ENCODE measurements around the gene PDCD4. TPM values are rescaled to one million over a fixed set of nuclear protein-coding genes. Genes with fewer than 3 reads are reported as not detected.

PDCD4 gene
- total RNA-seq, 4 donors from 2014 or later = 6.4 to 15.6 (median 9.8) TPM

GRCh38 chr10:110843796-110844616, 27.7 kb upstream of the PDCD4 start:
- no peaks in the 10 kb centered on the region for H3K4me1 ChIP-seq
- in situ Hi-C loops (cut with MboI; ENCODE audit: low sequenced_read_pairs in 4 of 4) = no loop called here
- no peak overlapping the region for H3K4me3 ChIP-seq
- no peaks in the 10 kb centered on the region for H3K36me3 ChIP-seq
- DNase-seq (no peak), ATAC-seq (no peak)
- TF ChIP-seq, protein P1, sequence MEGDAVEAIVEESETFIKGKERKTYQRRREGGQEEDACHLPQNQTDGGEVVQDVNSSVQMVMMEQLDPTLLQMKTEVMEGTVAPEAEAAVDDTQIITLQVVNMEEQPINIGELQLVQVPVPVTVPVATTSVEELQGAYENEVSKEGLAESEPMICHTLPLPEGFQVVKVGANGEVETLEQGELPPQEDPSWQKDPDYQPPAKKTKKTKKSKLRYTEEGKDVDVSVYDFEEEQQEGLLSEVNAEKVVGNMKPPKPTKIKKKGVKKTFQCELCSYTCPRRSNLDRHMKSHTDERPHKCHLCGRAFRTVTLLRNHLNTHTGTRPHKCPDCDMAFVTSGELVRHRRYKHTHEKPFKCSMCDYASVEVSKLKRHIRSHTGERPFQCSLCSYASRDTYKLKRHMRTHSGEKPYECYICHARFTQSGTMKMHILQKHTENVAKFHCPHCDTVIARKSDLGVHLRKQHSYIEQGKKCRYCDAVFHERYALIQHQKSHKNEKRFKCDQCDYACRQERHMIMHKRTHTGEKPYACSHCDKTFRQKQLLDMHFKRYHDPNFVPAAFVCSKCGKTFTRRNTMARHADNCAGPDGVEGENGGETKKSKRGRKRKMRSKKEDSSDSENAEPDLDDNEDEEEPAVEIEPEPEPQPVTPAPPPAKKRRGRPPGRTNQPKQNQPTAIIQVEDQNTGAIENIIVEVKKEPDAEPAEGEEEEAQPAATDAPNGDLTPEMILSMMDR (IDR thresholded peaks at IDR 0.05 in 4 of 5, conservative IDR thresholded peaks at IDR 0.05 in 1 of 5) = no peak
- no peak for TF ChIP-seq POLR2A (IDR thresholded peaks at IDR 0.05)
- intact Hi-C loops (cut with DNase I; ENCODE audit: low total_unique reads) = no loop called here
- H3K9me3 ChIP-seq = no peaks in the 10 kb centered on the region
- no peak overlapping the region for H3K27ac ChIP-seq
- H3K27me3 ChIP-seq = no peaks in the 10 kb centered on the region

DNA sequence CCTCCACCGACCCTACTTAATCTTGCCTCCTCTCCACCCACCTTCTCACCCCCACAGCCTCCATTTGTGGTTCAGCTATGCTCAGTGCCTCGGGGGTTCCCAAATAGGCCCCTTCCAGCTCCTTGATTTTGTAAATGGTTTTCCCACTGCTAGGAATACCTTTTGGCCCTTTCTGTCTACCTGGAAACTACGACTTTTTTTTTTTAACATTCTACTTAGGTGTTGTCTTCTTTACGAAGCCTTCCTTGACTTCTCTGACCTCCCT, 27.2 kb upstream of the PDCD4 start:
- H3K4me1 ChIP-seq = no peaks in the 10 kb centered on the region
- in situ Hi-C loops (cut with MboI; ENCODE audit: low sequenced_read_pairs in 4 of 4) = no loop called here
- no peaks in the 10 kb centered on the region for H3K36me3 ChIP-seq
- TF ChIP-seq, protein P1 (IDR thresholded peaks at IDR 0.05 in 4 of 5, conservative IDR thresholded peaks at IDR 0.05 in 1 of 5) = no peak
- TF ChIP-seq POLR2A (IDR thresholded peaks at IDR 0.05) = no peak
- H3K27me3 ChIP-seq = no peaks in the 10 kb centered on the region
- intact Hi-C loops (cut with DNase I; ENCODE audit: low total_unique reads) = no loop called here
- H3K27ac ChIP-seq = no peak overlapping the region
- no peak for ATAC-seq
- H3K4me3 ChIP-seq = no peak overlapping the region
- no peak for DNase-seq
- H3K9me3 ChIP-seq = no peaks in the 10 kb centered on the region

DNA sequence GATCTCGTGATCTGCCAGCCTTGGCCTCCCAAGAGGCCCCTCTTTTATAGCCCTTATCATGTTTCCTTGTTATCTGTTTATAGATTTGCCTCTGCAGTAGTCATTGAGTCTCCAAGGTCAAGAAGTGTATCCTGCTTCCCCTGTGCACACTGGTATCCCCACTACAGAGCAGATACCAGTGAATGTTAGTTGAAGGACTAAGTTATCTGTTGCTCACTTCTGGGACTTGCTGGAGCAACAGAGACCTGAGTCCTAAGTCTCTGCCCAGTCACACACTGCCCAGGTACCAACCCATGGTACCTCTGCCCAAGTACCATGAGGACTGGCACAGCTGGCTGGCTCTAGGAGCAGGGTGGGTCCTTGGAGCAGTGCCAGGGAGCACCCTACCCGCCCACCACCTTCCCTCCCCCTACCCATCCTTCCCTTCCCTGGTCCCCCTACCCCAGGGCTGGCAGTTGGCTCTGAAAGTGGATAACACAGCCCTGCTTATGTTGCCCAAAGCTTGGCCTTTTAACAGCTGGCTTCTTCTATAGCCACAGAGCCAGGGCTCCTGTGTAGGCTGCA, 26.5 kb upstream of the PDCD4 start:
- TF ChIP-seq POLR2A (IDR thresholded peaks at IDR 0.05) = no peak
- TF ChIP-seq, protein P1 (IDR thresholded peaks at IDR 0.05 in 4 of 5, conservative IDR thresholded peaks at IDR 0.05 in 1 of 5) = no peak
- H3K27me3 ChIP-seq = no peaks in the 10 kb centered on the region
- in situ Hi-C loops (cut with MboI; ENCODE audit: low sequenced_read_pairs in 4 of 4) (no loop called here), intact Hi-C loops (cut with DNase I; ENCODE audit: low total_unique reads) (no loop called here)
- H3K9me3 ChIP-seq = no peaks in the 10 kb centered on the region
- H3K4me3 ChIP-seq = no peak overlapping the region
- H3K36me3 ChIP-seq = no peaks in the 10 kb centered on the region
- no peak for ATAC-seq
- DNase-seq = no peak
- H3K27ac ChIP-seq = no peak overlapping the region
- H3K4me1 ChIP-seq = no peaks in the 10 kb centered on the region

DNA sequence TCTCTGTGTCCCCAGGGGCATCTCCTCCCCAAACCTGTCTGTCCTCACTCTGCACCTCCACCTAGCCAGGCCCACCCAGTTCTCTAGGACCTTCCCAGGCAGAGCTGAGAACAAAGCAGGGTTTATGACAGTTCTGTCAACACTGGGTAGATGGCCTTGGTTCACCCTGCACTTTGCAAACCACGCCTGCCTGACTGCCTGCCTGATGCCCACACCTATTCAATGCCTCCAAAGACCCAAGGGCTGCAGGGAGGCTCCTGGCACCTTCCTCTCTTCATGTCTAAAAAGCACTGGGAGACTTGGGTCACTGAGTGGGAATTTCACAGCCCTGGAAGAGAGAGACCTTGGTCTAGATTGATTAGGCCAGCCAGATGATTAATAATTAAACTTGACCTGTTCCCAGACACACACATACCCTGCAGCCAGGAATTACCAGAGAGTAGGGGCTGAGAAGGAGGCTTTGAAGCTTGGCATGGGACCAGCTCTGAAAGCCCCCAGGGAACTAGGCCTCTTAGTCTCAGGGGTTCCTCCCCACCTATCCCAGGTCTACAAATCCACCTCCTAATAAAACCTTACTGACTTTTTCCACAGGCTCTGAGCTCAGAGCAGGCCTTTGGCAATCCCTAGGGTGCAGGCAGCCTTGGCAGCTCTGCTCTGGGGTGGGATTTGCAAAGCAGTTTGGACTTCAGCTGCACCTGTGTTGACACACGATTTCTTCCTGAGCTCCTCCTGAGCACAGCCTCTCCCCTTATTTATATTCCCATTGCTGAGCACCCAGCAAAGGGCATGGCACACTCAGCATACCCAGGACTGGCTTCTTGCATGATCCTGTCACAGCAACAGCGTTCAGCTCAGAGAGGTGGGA, 25.7 kb upstream of the PDCD4 start:
- ATAC-seq = no peak
- TF ChIP-seq, protein P1 (IDR thresholded peaks at IDR 0.05 in 4 of 5, conservative IDR thresholded peaks at IDR 0.05 in 1 of 5) = no peak
- no peak for TF ChIP-seq POLR2A (IDR thresholded peaks at IDR 0.05)
- intact Hi-C loops (cut with DNase I; ENCODE audit: low total_unique reads) (no loop called here), in situ Hi-C loops (cut with MboI; ENCODE audit: low sequenced_read_pairs in 4 of 4) (no loop called here)
- Histone ChIP-seq H3K9me3 (no peaks in the 10 kb centered on the region), H3K27ac (no peak overlapping the region), H3K4me3 (no peak overlapping the region), H3K36me3 (no peaks in the 10 kb centered on the region), H3K4me1 (no peaks in the 10 kb centered on the region), H3K27me3 (no peaks in the 10 kb centered on the region)
- DNase-seq = no peak

Measured in gastrocnemius medialis (tissue), 4 donors.